ENCODE measurements around the gene ACAP3.
A peak's percentile ranks its signal among the peaks of the same experiment; 100 is the strongest.

ACAP3 gene, protein sequence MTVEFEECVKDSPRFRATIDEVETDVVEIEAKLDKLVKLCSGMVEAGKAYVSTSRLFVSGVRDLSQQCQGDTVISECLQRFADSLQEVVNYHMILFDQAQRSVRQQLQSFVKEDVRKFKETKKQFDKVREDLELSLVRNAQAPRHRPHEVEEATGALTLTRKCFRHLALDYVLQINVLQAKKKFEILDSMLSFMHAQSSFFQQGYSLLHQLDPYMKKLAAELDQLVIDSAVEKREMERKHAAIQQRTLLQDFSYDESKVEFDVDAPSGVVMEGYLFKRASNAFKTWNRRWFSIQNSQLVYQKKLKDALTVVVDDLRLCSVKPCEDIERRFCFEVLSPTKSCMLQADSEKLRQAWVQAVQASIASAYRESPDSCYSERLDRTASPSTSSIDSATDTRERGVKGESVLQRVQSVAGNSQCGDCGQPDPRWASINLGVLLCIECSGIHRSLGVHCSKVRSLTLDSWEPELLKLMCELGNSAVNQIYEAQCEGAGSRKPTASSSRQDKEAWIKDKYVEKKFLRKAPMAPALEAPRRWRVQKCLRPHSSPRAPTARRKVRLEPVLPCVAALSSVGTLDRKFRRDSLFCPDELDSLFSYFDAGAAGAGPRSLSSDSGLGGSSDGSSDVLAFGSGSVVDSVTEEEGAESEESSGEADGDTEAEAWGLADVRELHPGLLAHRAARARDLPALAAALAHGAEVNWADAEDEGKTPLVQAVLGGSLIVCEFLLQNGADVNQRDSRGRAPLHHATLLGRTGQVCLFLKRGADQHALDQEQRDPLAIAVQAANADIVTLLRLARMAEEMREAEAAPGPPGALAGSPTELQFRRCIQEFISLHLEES

DNA sequence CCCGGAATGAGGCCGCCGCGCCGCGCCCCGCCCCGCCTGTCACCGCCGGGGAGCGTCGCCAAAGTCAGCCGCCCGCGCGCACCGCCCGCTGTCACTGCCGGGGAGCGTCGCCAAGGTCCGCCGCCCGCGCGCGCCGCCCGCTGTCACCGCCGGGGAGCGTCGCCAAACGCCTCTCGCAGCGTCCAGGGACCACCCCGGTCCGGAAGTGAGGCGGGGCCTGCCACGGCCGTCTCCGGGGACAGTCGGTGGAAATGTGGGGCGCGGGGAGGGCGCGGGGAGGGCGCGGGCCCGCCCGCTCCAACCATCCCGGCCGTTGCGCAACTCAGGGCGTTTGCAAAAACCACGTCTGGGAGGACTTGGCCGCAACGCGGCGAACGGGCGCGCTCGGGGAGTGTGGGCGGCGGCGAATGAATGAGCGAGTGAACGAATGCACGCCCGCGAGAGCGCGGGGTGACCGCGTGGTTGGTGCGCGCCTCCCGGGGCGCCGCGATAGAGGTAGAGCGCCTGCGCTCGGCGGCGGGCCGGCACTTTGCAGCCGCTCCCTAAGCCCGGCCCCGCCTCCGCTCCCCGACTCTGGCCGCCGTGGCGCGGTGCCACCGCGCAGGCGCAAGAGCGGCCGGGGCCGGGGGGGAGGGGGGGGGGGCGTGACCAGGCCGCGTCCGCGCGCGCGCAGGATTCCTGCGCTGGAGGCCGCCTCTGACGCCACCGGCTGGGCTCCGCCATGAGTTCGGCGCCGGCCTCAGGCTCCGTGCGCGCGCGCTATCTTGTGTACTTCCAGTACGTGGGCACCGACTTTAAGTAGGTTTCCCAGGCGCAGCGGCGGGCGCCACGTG lies at the start of gene ACAP3, which contains the start of gene PUSL1:
ACAP3 (minus strand) TSS at position 8 of the 833 bp plus-strand sequence. CDS start 115 bp downstream, outside the sequence.
PUSL1 (plus strand) TSS at position 675 of the 833 bp plus-strand sequence; CDS start at position 722, 47 bp downstream.
- peak; percentile 65 to 81 for DNase-seq (ENCODE audit: extremely low read depth in 1 of 2, low read depth in 1 of 2)

DNA sequence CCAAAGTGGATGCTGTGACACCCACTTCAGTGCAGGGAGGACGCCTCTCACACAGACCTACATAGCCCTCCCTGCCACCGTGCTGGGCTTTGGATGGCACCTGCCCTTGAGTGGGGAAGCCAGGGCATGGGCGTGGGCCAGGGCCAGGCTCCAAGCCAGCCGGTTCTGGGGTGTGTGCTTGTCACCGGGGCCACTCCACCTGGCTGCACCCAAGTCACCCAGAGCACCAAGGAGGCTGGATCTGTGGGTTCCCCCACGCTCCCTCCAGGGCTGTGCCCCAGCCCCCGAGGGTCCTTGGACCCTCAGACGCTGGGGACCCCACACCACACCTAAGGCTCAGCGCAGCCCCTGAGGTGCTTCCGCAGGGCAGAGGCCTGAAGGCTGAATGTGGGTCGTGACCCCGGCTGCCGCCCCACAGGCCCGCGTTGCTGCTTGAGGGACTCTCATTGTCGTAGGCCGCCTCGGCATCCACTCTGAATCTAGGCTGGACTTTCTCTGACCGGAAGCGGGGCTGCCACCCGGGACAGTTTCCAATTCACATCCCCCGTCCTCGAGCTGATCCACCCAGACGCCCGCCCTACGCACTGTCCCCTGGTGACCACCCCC lies 49.2 kb upstream of the ACAP3 start:
- DNase-seq (ENCODE audit: extremely low read depth in 1 of 2, low read depth in 1 of 2): no peak

DNA sequence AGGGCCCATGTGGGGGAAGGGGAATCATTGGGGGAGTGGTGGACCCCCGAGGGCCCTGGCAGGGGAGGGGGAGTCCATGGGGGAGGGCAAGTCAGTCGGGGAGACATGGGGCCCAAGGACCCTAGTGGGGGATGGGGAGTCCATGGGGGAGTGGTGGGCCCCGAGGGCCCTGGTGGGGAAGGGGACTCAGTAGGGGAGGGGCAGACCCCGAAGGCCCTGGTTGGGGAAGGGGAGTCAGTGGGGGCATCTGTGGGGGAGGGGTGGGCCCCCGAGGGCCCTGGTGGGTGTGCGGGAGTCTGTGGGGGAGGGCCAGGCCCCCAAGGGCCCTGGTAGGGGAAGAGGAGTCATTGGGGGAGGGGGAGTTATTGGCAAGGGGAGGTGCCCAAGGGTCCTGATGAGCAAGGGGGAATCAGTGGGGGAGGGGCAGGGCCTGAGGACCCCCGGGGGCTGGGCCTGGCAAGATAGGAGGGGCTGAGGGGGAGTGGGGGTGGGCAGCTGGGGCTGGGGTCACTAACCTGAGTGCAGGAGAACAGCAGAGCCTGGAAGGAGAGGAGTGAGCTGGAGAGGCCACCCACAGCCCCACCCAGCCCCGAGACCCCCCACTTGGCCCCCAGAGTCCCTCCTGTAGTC lies 48.6 kb upstream of the ACAP3 start:
- DNase-seq (ENCODE audit: extremely low read depth in 1 of 2, low read depth in 1 of 2): no peak

DNA sequence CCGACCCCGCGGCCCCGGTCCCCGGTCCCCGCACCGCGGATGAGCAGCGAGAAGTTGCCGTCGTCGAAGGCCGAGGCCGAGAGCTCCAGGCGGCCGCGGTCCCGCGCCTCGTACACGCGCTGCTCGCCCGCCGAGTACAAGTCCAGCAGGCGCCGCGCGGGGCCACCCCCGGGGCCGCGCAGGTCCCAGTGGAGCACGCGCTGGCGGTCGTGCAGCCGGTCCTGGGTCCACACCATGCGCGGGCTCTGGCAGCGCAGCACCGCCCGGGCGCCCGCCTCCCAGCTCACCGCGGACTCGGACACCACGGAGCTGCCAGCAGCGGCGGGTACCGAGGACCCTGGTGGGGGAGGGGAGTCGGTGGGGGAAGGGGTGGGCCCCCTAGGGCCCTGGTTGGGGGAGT lies 47.7 kb upstream of the ACAP3 start:
- DNase-seq (ENCODE audit: extremely low read depth in 1 of 2, low read depth in 1 of 2): no peak

DNA sequence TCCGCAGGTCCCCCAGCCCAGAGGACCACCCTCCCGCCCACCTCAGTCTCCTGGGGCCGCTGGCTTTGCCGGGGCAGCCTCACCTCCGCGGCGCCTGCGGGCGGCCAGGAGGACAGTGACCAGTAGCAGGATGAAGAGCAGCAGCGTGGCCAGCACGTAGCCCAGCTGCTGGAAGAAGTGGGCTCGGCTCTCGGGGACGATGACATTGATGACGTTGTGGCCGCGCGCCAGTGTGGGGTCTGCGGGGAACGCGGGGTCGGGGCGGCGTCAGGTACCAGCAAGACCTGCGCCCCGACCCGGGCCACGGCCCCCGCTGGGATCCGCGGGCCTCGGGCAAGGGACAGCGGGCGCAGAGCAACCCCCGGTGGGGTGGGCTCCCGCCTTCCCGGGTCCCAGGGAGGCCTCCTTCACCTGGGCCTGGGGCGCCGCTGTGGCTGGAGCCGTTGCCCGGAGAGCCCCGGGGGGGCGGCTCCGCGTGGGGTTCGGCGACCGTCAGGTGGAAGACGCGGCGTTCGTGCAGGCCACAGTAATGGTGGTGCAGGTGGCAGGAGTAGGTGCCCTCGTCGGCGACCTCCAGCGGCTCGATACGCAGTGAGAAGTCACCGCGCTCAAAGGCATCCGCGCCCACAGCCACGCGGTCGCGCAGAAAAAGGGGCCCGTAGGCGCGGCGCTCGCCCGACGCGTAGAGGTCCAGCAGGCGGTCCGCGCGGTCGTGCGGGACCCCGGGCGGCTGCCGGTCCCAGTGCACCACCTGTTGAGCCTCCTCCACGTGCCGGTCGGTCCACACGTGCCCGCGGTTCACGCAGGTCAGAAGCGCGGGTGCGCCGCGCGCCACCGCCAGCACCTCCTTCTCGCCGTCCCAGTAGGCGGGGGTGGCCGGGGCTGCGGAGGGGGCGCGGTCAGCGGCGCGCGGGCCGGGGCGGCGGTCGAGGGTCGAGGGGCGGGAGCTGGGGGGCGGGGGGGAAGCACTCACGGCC lies 46.8 kb upstream of the ACAP3 start:
- DNase-seq (ENCODE audit: extremely low read depth in 1 of 2, low read depth in 1 of 2): no peak

DNA sequence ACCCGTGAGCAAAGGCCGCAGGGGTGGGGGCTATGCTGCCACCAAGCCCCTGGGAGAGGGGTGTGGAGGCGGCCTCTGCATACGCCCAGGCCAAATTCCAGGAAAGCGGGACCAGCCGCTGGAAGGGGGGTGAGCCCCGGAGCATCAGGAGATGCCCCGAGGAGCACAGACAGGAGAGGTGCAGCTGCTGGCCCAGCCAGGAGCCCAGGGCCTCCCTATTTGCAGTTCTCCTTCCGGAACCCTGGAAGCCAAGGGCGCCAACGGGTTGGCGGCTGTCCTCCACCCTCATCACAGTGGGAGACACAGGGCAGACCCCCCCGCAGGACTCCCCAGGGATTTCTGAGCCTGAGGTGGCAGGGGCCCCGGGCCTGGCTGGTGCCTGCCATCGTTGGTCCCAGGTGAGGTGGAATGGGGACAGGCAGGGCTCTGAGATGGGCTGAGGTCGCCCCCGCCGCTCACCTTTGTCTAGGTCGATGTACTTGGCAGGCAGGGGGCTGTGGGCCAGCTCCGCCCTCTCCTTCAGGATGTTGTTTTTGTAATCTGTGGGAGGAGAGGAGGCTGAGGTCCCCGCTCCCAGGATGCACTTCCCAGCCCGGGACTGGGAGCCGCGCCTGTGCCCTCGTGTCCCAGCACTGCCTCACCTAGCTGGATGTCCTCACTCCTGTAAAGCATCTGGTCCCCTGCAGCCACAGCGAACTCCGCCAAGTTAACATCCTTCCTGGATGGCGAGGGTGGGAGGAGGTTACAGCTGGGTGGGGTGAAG lies 45.8 kb upstream of the ACAP3 start:
- DNase-seq (ENCODE audit: extremely low read depth in 1 of 2, low read depth in 1 of 2): no peak

DNA sequence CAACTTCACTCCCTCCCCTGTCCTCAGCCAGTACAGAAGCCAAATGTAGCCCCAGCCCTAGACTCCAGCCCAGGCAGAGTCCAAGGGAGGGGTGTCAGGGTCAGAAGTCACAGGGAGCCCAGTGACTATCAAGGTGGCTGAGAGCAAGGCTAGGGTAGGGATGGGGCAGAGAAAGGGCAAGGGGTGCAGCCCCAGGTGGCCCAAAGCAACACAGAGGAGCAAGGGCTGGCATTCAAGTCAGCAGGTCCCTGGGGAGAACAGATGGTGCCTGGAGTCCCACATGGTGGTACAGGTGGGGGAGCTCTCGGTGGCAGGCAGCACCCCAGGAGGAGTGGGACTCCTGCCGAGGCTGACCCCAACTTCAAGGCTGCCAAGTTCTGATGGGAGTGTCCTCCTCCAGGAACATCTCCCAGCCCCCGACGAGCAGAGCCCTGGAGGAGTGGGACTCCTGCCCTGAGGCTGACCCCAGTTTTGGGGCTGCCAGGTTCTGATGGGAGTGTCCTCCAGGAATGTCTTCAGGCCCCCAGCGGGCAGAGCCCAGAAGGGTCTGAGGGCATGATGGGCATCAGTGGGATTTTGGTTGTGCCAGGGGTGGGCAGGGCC lies 45.2 kb upstream of the ACAP3 start:
- no peak for DNase-seq (ENCODE audit: extremely low read depth in 1 of 2, low read depth in 1 of 2)

DNA sequence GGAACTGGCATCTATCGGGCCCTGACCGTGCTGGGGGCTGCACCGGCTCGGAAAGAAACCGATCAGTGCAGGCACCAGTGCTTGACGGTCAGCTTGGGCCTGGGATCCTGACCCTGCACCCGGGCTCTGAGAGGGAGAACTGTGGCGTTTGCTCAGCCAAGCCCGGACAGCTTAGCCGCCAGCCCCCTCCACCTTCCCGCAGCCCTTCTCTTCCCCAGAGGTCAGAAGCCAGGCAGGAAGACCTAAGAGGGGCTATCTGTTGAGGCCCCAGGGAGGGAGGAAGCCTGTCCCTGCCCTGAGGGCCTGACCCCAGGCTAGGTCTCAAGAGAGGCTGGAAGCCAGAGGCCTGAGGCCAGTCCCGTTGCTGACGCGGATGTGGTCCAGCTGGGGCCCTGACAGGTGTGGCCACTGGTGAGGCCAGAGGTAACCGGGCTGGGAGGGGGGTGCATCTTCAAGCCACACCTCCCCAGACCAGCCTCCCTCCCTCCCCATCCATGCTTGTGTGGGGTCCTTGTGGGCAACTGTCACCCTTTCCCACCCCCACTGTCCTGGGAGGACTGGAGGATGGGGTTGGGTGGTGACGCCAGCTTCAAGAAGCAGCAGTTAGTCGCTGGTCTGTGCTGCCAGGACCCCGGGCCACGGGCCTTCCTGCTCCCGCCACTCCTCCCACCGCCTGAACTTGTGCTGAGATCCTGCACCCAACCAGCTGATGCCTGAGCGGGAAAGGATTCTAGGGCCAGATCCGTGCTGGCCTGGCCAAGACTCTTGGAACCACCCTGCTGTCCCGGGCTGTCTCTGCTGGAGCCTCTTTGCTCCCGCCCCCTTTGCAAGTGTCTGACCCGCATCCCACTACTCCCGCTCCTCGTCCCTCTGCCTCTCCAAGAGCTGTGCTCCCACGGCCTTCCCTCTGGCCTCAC lies 44.0 kb upstream of the ACAP3 start:
- no peak for DNase-seq (ENCODE audit: extremely low read depth in 1 of 2, low read depth in 1 of 2)

DNA sequence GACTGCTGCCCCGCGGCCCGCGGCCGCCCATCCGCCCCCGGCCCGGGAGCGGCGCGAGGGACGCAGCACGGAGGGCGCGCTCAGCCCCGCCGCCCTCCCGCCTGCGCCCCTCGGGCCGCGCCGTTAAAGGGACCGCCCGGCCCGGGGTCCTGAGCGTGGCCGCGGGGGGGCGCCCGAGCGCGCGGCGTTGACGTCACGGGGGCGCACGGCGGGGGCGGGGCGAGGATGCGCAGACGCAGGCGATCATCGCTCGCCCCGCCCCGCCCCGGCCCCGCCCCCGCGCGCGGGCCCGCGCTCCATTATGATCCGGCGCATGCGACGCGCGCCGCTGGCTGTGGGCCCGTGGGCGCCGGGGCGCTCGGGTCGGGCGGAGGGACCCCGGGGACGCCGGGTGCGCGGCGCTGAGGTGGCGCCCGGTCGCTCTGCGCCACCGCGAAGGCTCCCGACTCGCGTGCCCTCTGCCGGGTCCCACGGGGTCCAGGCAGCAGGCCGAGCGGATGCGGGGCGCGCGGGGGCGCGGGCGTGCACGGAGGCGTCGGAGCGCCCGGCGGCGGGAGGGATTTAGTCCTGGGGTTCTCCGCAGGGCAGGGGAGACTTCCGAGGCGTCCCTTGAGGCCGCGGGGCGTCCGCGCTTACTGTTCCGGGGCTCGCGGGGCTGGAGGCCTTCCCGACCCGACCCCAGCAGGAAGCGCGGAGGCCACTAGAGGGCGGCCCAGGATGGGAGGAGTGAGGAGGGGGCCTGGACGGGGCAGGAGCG lies 41.7 kb upstream of the ACAP3 start, which contains the start of gene DVL1:
DVL1 (minus strand) TSS at position 163 of the 757 bp plus-strand sequence. CDS start 353 bp downstream, outside the sequence.
- peak in 1 of 2 donors; percentile 64 for DNase-seq (ENCODE audit: extremely low read depth in 1 of 2, low read depth in 1 of 2)

DNA sequence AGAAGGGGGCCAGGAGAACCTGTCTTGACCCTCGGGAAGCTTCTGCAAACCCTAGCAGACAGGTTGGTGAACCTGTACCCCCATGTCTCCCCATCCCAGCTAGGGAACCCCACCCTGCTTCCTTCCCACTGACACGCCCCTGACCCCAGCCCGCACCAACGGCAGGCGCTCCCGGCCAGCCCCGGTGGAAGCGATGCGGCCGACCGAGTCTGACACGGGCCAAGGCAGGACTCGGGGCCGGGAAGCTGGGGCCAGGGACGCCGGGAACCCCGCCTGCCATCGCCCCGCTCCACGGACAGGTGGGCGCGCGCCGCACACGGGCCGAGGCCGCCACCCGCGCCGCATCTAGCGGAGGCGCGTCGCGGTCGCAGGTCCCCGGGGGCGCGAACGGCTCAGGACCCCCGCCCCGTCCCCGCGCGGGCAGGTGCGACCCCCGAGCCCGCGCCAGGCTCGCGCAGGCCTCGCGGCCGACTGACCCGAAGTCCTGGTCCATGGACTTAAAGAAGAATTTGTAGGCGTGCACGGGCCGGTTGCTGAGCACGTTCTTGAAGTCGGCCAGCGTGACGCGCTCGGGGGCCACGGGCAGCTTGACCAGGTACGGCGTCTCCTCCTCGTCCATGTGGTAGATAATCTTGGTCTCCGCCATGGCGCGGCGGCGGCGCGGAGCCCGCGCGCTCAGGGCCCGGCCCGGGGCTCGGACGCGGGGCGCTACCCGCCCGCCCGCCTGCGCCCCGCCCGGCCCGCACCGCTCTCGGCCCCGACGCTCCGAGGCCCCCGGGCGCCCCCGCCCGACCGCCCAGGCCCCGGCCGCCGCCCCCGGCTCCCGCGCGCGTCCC lies 40.9 kb upstream of the ACAP3 start:
- no peak for DNase-seq (ENCODE audit: extremely low read depth in 1 of 2, low read depth in 1 of 2)

DNA sequence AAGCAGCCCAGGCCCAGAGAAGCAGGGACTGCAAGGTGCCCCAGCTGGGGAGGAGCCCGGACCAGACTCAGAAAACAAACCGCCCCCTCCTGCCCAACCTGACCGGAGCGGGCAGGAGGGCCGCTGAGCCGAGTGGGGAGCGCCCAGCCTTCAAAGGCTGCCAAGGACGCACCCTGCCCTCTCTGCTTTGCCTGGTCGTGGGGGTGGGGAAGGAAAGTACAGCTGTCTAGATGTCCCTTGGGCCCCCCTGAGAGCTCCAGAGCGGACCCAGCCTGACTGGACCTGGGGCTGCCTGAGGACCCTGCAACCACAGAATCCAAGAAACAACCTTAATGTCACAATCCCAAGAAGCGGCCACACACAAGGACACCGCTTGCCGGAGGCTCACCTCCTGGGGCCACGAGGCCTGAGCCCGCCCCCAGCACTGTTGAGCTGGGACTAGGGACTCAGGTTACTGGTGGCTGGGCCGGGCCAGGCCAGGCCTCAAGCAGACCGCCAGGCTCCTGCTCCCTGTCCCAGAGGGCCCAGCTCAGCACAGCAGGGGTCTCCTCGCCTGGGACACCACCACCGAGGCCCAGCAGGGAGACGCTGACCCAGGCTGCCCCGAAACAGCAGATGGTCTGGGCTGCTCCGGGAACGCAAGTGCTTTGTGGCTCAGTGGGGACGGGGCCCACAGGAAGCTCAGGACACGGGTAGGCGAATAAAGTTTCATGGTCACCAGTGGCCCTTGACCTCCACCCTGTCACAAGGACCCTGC lies 40.1 kb upstream of the ACAP3 start:
- no peak for DNase-seq (ENCODE audit: extremely low read depth in 1 of 2, low read depth in 1 of 2)

DNA sequence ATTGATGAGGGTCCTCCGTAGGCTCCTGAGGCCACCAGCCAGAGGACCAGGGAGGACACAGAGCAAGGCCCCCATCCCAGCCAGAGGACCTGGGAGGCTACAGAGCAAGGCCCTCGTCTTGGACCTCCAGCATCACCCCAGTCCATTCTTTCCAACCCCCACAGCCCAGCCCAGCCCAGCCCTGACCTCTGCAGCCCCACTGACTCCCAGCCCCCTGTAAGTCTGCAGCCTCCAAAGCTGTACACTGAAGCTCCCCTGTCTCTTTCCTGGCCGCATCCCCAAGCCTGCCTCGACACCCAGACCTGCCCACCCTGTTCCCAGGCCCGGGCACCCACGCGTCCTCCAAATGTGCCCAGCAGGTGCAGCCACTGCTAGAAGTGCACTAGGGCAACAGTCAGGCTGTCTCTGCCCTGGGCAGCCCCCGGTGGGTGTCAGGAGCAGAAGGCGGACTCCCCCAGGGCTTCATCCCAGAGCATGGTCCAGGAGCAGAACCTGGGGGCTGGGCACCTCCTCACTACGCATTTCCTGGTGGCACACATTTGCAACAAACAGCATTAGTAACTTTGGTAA lies 39.4 kb upstream of the ACAP3 start:
- DNase-seq (ENCODE audit: extremely low read depth in 1 of 2, low read depth in 1 of 2): no peak

DNA sequence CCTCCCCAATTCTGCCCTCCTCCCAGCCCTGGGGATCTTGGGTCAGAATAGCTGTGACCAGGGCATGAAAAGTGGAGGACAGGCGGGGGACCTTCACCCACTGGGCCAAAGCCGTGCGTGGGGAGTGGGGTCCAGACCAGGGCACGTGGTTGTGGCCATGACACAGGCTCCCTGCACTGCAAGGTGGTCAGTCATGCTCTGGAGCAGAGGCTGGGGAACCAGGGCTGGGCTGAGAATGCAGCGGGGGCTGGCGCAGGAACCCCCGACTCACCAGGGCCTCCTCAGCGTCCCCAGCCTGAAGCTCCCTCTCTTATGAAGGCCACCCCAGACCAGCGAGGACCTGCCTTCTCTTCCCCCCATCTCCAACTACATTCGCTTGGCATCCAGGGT lies 38.8 kb upstream of the ACAP3 start:
- no peak for DNase-seq (ENCODE audit: extremely low read depth in 1 of 2, low read depth in 1 of 2)

All from activated CD8-positive, alpha-beta memory T cell treated with anti-CD3 and anti-CD28 coated beads for 1 hour (primary cell).